GM13976 (cell line): ENCODE measurements around the gene SPC24.

Experiments used
- DNase-seq: peaks from one replicate; pipeline ENCODE4 v3.0.0; 2012; ENCODE audit warnings: low spot score
- CTCF ChIP-seq: IDR thresholded peaks from 2 replicates; pipeline ENCODE4 v1.5.1; 2012; ENCODE audit warnings: borderline replicate concordance, mild to moderate bottlenecking; ENCODE audit not compliant: insufficient read depth; ENCODE audit errors: extremely low read depth, missing control alignments, control extremely low read depth
- in situ Hi-C: fragments of 300-500 bp; cut with MboI; formaldehyde crosslinking; loops from one replicate; pipeline ENCODE4 v1.12.0; 2022; ENCODE audit warnings: low sequenced_read_pairs, mixed read lengths, inconsistent platforms; ENCODE audit not compliant: unreplicated experiment

Gene SPC24

GRCh38 chr19:11155373-11156120, at the start of gene SPC24:
TSS of gene SPC24 (minus strand) at chr19:11155782. CDS start at chr19:11155776, 6 bp downstream.
- TF ChIP-seq CTCF = no peak
- in situ Hi-C loops = no loop called here
- DNase-seq = peak; percentile 100

- in situ Hi-C loops = loop anchor here (10.0 kb wide), 1 partner anchor 160 kb away; no protein-coding TSS in a partner anchor
- no peak for DNase-seq
Measured at GRCh38 chr19:11204943-11205349, 49.4 kb upstream of the SPC24 start.

GRCh38 chr19:11204076-11204602, 48.6 kb upstream of the SPC24 start:
- TF ChIP-seq CTCF = no peak
- in situ Hi-C loops = loop anchor here (10.0 kb wide), 1 partner anchor 159 kb away; no protein-coding TSS in a partner anchor
- no peak for DNase-seq

More at GRCh38 chr19:11204943-11205349, 49.4 kb upstream of the SPC24 start:
- no peak for TF ChIP-seq CTCF

- DNase-seq = peak; percentile 81
- peak; percentile 84 for TF ChIP-seq CTCF
- in situ Hi-C loops = loop anchor here (10.0 kb wide), 1 partner anchor 159 kb away; no protein-coding TSS in a partner anchor
Measured at GRCh38 chr19:11203194-11204075, 47.9 kb upstream of the SPC24 start.

GRCh38 chr19:11202488-11203193, 47.1 kb upstream of the SPC24 start:
- DNase-seq = no peak
- in situ Hi-C loops = loop anchor here (10.0 kb wide), 1 partner anchor 158 kb away; no protein-coding TSS in a partner anchor
- no peak for TF ChIP-seq CTCF
